ENCODE results near the gene C4orf50.

C4orf50 gene

GRCh38 chr4:5943561-5943960 is 74.7 kb downstream of the C4orf50 start:
- no peak for DNase-seq (ENCODE audit: extremely low read depth, low read depth)

GRCh38 chr4:5942947-5943346 is 75.3 kb downstream of the C4orf50 start:
- no peak for DNase-seq (ENCODE audit: extremely low read depth, low read depth)
- TF ChIP-seq CTCF (IDR thresholded peaks at IDR 0.05; ENCODE audit: low read depth, low read length, missing control alignments) = no peak

More at GRCh38 chr4:5943561-5943960, 74.7 kb downstream of the C4orf50 start:
- TF ChIP-seq CTCF (IDR thresholded peaks at IDR 0.05; ENCODE audit: low read depth, low read length, missing control alignments) = no peak
- H3K4me3 ChIP-seq (replicated peaks; ENCODE audit: low read depth, low read length) = no peak overlapping the region

GRCh38 chr4:5941601-5942000 is 76.6 kb downstream of the C4orf50 start:
- no peak for TF ChIP-seq CTCF (IDR thresholded peaks at IDR 0.05; ENCODE audit: low read depth, low read length, missing control alignments)
- DNase-seq (ENCODE audit: extremely low read depth, low read depth) = no peak
- no peak overlapping the region for H3K4me3 ChIP-seq (replicated peaks; ENCODE audit: low read depth, low read length)

More at GRCh38 chr4:5942947-5943346, 75.3 kb downstream of the C4orf50 start:
- no peak overlapping the region for H3K4me3 ChIP-seq (replicated peaks; ENCODE audit: low read depth, low read length)

DNA sequence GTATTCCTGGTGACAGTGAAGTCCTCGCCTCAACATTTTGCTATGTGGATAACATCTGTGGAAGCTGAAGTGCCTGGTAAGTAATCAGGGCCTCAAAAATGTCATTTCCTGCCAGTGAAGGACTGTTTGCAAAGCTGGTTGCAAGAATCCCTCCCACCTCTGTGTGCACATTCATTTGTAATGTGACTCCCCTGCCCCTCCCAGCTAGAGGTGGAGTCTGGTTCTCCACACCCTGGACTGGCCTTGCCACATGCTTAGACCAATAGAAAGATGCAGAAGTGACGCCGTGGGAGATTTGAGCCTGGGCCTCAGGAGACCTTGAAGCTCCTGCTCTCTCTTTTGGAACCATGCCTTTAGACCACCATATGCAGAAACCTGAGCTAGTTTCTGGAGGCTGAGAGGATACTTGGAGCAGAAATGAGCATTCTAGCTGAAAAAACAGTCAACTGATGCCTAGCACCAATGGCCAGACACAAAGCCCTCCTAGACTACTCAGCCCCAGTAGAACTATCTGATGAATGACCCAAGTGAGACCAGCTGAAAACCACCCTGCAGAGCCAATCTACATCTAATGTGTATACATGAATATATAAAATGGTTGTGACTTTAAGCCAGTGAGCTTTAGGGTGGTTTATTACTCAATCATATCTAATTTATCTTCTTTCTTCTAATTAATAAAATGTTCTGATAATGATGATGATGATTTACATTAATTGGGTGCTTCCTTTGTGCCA is 77.6 kb downstream of the C4orf50 start:
- TF ChIP-seq CTCF (IDR thresholded peaks at IDR 0.05; ENCODE audit: low read depth, low read length, missing control alignments) = no peak
- no peak overlapping the region for H3K4me3 ChIP-seq (replicated peaks; ENCODE audit: low read depth, low read length)
- DNase-seq (ENCODE audit: extremely low read depth, low read depth) = peak; percentile 9

DNA sequence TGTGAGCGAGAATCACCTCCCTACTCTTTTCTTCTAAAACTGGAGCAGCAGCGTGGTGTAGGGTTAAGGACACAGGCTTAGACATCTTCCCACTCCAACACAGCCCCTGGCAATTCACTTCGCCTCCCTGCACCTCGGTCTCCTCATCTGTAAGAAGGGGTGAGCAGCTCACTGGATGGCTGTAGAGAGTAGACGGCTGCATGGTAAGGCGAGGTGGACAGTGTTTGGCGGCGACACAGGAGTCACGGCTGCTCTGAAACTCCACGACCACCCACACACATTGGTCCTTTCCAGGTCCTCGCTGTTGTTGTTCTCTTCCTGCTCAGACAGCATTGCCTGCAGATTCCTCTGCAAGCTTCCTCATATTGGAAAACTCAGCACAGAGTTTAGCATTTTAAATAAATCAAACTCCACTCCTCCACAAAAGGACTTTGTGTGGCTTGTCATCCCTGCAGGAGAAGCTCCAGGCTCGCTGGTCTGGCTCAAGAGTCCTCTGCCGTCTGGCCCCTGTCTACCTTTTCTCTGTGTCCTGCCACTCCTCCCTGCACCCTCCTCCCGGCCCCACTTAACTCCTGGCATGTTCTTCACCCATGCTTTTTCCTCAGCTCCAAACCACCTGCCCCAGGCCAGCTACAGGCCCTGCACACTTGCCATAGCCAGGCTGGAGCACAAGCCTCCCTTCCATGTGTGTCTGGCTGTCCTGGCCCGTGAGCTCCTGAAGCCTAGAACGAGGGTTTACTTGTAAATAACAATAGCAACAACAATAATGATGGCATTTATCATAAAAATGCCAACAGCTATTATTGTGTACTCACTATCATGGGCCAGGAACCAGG is 84.0 kb downstream of the C4orf50 start:
- H3K4me3 ChIP-seq (replicated peaks; ENCODE audit: low read depth, low read length) = no peak overlapping the region
- DNase-seq (ENCODE audit: extremely low read depth, low read depth) = no peak
- no peak for TF ChIP-seq CTCF (IDR thresholded peaks at IDR 0.05; ENCODE audit: low read depth, low read length, missing control alignments)

DNA sequence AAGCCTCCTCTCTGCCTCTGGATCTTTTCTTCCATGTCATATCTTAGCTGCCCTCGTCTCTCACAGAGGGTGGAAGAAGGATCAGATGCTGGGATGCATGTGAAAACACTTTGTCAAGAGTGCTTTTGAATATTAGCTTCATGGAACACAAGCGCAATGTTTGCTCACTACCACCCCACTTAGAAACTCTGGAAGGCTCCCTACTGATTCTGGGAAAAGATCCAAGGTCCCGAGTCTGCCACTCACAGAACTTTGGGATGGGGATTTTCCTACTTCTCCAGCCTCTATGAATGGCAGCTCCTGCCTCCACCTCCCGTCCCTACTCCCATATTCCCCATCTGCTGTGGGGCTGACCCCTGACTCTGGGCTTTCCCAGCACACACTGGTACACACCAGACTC is 85.1 kb downstream of the C4orf50 start:
- TF ChIP-seq CTCF (IDR thresholded peaks at IDR 0.05; ENCODE audit: low read depth, low read length, missing control alignments) = no peak
- DNase-seq (ENCODE audit: extremely low read depth, low read depth) = no peak
- no peak overlapping the region for H3K4me3 ChIP-seq (replicated peaks; ENCODE audit: low read depth, low read length)

Measured in HFF-Myc (cell line).